HEK293 (cell line): ENCODE measurements around the gene PRELID3B.

ENCODE experiments used
- CTCF ChIA-PET: fragments of 350-600 bp; formaldehyde crosslinking; extraction: SDS; loops from one replicate; lab custom pipeline; 2021; ENCODE audit warnings: antibody characterized with exemption; lab: Yijun Ruan, JAX
- POLR2A ChIA-PET: fragments of 300-600 bp; formaldehyde crosslinking; extraction: SDS; loops from one replicate; lab custom pipeline; 2020; ENCODE audit warnings: antibody characterized with exemption, inconsistent platforms; lab: Yijun Ruan, JAX
- H3K27ac ChIP-seq: fragments of 200-500 bp; sonication (Bioruptor generic); 2 replicates; pipeline ENCODE4 v1.5.1; 2014; ENCODE audit warnings: low read depth, low read length, control low read depth, inconsistent platforms; ENCODE audit errors: extremely low read depth
- H3K36me3 ChIP-seq, 2 experiments: fragments of 200-500 bp in 1 of 2; sonication (Bioruptor generic) in 1 of 2; 1 replicate in 1 of 2; 2 replicates in 1 of 2; pipeline ENCODE4 v1.5.1; 2014 to 2017; ENCODE audit warnings: inconsistent platforms in 2 of 2, low read length in 2 of 2; ENCODE audit not compliant: control insufficient read depth in 2 of 2, insufficient read depth in 1 of 2
- H3K4me1 ChIP-seq: fragments of 200-500 bp; sonication (Bioruptor generic); 2 replicates; pipeline ENCODE4 v1.5.1; 2014; ENCODE audit warnings: mild to moderate bottlenecking, low read length, inconsistent platforms; ENCODE audit not compliant: control insufficient read depth, insufficient read depth
- H3K4me3 ChIP-seq: 2 replicates; pipeline ENCODE4 v1.5.1; 2011; ENCODE audit warnings: low read depth, mild to moderate bottlenecking, control low read depth, low read length, moderate library complexity
- H3K9me3 ChIP-seq: fragments of 200-500 bp; sonication (Bioruptor generic); 2 replicates; pipeline ENCODE4 v1.5.1; 2014; ENCODE audit warnings: low read depth, low read length, inconsistent platforms; ENCODE audit not compliant: control insufficient read depth, insufficient read depth
- FEZF1 ChIP-seq: fragments of 450-650 bp; formaldehyde crosslinking; IDR thresholded peaks from 2 replicates; pipeline ENCODE4 v1.5.1; 2016; ENCODE audit warnings: missing biosample characterization, missing genetic modification characterization
- HOXC10 ChIP-seq: sonication (generic); formaldehyde crosslinking; IDR thresholded peaks from 2 replicates; pipeline ENCODE4 v1.8.1; 2023; ENCODE audit warnings: mild to moderate bottlenecking, missing genetic modification reagents
- MZF1 ChIP-seq: fragments of 450-650 bp; formaldehyde crosslinking; IDR thresholded peaks from 2 replicates; pipeline ENCODE4 v1.5.1; 2017; ENCODE audit warnings: missing biosample characterization, missing genetic modification characterization, borderline replicate concordance
- OVOL3 ChIP-seq: fragments of 450-650 bp; formaldehyde crosslinking; IDR thresholded peaks from 2 replicates; pipeline ENCODE4 v1.5.1; 2016; ENCODE audit warnings: missing biosample characterization, missing genetic modification characterization
- ZBTB48 ChIP-seq: fragments of 450-650 bp; formaldehyde crosslinking; IDR thresholded peaks from 2 replicates; pipeline ENCODE4 v1.5.1; 2016; ENCODE audit warnings: missing biosample characterization, missing genetic modification characterization
- ZFP37 ChIP-seq: fragments of 450-650 bp; formaldehyde crosslinking; IDR thresholded peaks from 2 replicates; pipeline ENCODE4 v1.5.1; 2016; ENCODE audit warnings: missing biosample characterization, missing genetic modification characterization
- ZNF146 ChIP-seq: fragments of 450-650 bp; formaldehyde crosslinking; IDR thresholded peaks from 2 replicates; pipeline ENCODE4 v1.5.1; 2016; ENCODE audit warnings: missing biosample characterization, missing genetic modification characterization
- ZNF155 ChIP-seq: fragments of 450-650 bp; formaldehyde crosslinking; IDR thresholded peaks from 2 replicates; pipeline ENCODE4 v1.5.1; 2016; ENCODE audit warnings: missing biosample characterization, missing genetic modification characterization
- ZNF169 ChIP-seq: fragments of 450-650 bp; formaldehyde crosslinking; IDR thresholded peaks from 2 replicates; pipeline ENCODE4 v1.5.1; 2016; ENCODE audit warnings: missing biosample characterization, missing genetic modification characterization
- ZNF23 ChIP-seq: fragments of 450-650 bp; formaldehyde crosslinking; IDR thresholded peaks from 2 replicates; pipeline ENCODE4 v1.5.1; 2016; ENCODE audit warnings: missing biosample characterization, missing genetic modification characterization, borderline replicate concordance
- ZNF324 ChIP-seq: fragments of 450-650 bp; formaldehyde crosslinking; IDR thresholded peaks from 2 replicates; pipeline ENCODE4 v1.5.1; 2016; ENCODE audit warnings: missing biosample characterization, missing genetic modification characterization
- ZNF341 ChIP-seq: fragments of 450-650 bp; formaldehyde crosslinking; IDR thresholded peaks from 2 replicates; pipeline ENCODE4; 2016; ENCODE audit warnings: low read depth, missing biosample characterization, missing genetic modification characterization
- ZNF350 ChIP-seq: fragments of 450-650 bp; formaldehyde crosslinking; IDR thresholded peaks from 2 replicates; pipeline ENCODE4 v1.5.0; 2017; ENCODE audit warnings: missing biosample characterization, mild to moderate bottlenecking, missing genetic modification characterization
- ZNF354C ChIP-seq: fragments of 450-650 bp; formaldehyde crosslinking; IDR thresholded peaks from 2 replicates; pipeline ENCODE4 v1.5.1; 2016; ENCODE audit warnings: missing biosample characterization, missing genetic modification characterization, low read depth, borderline replicate concordance
- ZNF521 ChIP-seq: fragments of 450-650 bp; formaldehyde crosslinking; IDR thresholded peaks from 2 replicates; pipeline ENCODE4 v1.5.1; 2017; ENCODE audit warnings: missing biosample characterization, mild to moderate bottlenecking, missing genetic modification characterization
- ZNF530 ChIP-seq: fragments of 450-650 bp; formaldehyde crosslinking; IDR thresholded peaks from 2 replicates; pipeline ENCODE4 v1.5.1; 2016; ENCODE audit warnings: low read depth, missing biosample characterization, missing genetic modification characterization
- ZNF561 ChIP-seq: fragments of 450-650 bp; IDR thresholded peaks from 2 replicates; pipeline ENCODE4 v1.5.1; 2018; ENCODE audit warnings: missing biosample characterization, missing genetic modification characterization, borderline replicate concordance
- ZNF623 ChIP-seq: fragments of 450-650 bp; formaldehyde crosslinking; IDR thresholded peaks from 2 replicates; pipeline ENCODE4 v1.5.1; 2016; ENCODE audit warnings: missing biosample characterization, missing genetic modification characterization
- ZNF777 ChIP-seq: fragments of 450-650 bp; formaldehyde crosslinking; IDR thresholded peaks from 2 replicates; pipeline ENCODE4 v1.5.1; 2017; ENCODE audit warnings: missing biosample characterization, missing genetic modification characterization, borderline replicate concordance
- ZNF791 ChIP-seq: fragments of 450-650 bp; formaldehyde crosslinking; IDR thresholded peaks from 2 replicates; pipeline ENCODE4 v1.5.1; 2016; ENCODE audit warnings: missing biosample characterization, missing genetic modification characterization
- ZXDB ChIP-seq: fragments of 450-650 bp; formaldehyde crosslinking; IDR thresholded peaks from 2 replicates; pipeline ENCODE4 v1.5.1; 2016; ENCODE audit warnings: missing biosample characterization, missing genetic modification characterization
- TF ChIP-seq, protein P1 (sequence below): fragments of 450-650 bp; formaldehyde crosslinking; IDR thresholded peaks from 2 replicates; pipeline ENCODE4 v1.5.1; 2016; ENCODE audit warnings: missing biosample characterization, missing genetic modification characterization
- TF ChIP-seq, protein P2 (sequence below): fragments of 450-650 bp; formaldehyde crosslinking; IDR thresholded peaks from 2 replicates; pipeline ENCODE4 v1.5.1; 2016; ENCODE audit warnings: missing biosample characterization, missing genetic modification characterization
- TF ChIP-seq, protein P3 (sequence below): fragments of 450-650 bp; IDR thresholded peaks from 2 replicates; pipeline ENCODE4 v1.5.1; 2018; ENCODE audit warnings: missing biosample characterization, mild to moderate bottlenecking, missing genetic modification characterization
- TF ChIP-seq, protein P4 (sequence below): fragments of 450-650 bp; formaldehyde crosslinking; IDR thresholded peaks from 2 replicates; pipeline ENCODE4 v1.5.1; 2016; ENCODE audit warnings: missing biosample characterization, missing genetic modification characterization
- TF ChIP-seq, protein P5 (sequence below): fragments of 450-650 bp; formaldehyde crosslinking; IDR thresholded peaks from 2 replicates; pipeline ENCODE4 v1.5.1; 2016; ENCODE audit warnings: missing biosample characterization, missing genetic modification characterization, low read depth
- TF ChIP-seq, protein P6 (sequence below): fragments of 450-650 bp; formaldehyde crosslinking; IDR thresholded peaks from 2 replicates; pipeline ENCODE4 v1.5.1; 2016; ENCODE audit warnings: missing biosample characterization, missing genetic modification characterization

The PRELID3B gene

DNA sequence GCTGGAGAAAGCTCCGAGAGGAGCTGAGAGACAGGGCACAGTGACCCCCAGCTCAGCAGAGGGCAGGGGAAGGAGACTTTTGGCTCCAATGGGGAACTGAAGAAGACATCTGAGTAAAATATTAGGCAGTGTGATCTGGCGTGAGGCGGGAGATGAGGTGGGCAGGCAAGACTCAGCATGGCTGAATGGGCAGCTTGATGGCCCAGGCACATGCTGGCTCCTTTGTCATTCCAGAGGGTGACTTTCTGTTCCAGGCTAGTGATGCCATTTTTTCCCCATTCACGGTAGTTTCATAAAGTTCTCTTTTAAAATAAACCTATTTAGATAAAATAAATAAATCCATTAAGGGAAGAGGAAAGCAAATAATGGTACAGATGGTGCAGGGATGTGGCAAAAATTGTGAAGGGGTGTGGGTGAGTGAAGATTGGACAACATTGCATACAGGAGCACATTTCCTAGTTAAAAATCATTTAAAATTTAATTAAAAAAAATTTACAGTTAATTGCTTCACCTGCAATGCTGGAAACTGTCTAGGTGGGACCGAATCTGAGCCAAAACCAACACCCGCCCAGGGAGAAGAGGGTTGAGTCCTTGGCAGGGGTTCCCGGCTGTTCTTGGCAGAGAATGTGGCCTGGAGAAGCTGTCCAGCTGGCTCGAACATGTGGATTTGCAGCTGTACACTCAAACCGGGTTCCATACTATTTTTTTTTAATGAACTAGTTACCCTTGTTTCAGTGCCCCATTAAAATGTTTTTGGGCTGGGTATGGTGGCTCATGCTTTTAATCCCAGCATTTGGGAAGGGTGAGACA, 41.7 kb upstream of the PRELID3B start:
- CTCF ChIA-PET = interaction anchor here (0.6 to 1.6 kb wide), 4 partner anchors 123 to 371 kb away, joined by 3 to 8 read pairs (median 4); no protein-coding TSS in a partner anchor
- no peak overlapping the region for H3K27ac ChIP-seq
- POLR2A ChIA-PET = interaction anchor here (2.4 kb wide), 1 partner anchor 20 kb away, joined by 7 read pairs; no protein-coding TSS in a partner anchor
- no peaks in the 10 kb centered on the region for H3K9me3 ChIP-seq
- H3K4me1 ChIP-seq = no peaks in the 10 kb centered on the region
- TF ChIP-seq, protein P1, sequence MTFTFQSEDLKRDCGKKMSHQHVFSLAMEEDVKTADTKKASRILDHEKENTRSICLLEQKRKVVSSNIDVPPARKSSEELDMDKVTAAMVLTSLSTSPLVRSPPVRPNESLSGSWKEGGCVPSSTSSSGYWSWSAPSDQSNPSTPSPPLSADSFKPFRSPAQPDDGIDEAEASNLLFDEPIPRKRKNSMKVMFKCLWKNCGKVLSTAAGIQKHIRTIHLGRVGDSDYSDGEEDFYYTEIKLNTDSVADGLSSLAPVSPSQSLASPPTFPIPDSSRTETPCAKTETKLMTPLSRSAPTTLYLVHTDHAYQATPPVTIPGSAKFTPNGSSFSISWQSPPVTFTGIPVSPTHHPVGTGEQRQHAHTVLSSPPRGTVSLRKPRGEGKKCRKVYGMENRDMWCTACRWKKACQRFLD (tag by site-specific recombination) = no peak
- TF ChIP-seq MZF1 = no peak
- no peak for TF ChIP-seq HOXC10
- TF ChIP-seq ZNF521 = no peak
- no peak for TF ChIP-seq ZNF350 (tag by site-specific recombination)
- no peak for TF ChIP-seq ZNF23
- TF ChIP-seq ZFP37 = no peak
- no peak for TF ChIP-seq ZNF146
- TF ChIP-seq, protein P2, sequence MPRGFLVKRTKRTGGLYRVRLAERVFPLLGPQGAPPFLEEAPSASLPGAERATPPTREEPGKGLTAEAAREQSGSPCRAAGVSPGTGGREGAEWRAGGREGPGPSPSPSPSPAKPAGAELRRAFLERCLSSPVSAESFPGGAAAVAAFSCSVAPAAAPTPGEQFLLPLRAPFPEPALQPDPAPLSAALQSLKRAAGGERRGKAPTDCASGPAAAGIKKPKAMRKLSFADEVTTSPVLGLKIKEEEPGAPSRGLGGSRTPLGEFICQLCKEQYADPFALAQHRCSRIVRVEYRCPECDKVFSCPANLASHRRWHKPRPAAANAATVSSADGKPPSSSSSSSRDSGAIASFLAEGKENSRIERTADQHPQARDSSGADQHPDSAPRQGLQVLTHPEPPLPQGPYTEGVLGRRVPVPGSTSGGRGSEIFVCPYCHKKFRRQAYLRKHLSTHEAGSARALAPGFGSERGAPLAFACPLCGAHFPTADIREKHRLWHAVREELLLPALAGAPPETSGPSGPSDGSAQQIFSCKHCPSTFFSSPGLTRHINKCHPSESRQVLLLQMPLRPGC (tag by site-specific recombination) = no peak
- no peak for TF ChIP-seq ZNF791 (tag by site-specific recombination)
- TF ChIP-seq, protein P3, sequence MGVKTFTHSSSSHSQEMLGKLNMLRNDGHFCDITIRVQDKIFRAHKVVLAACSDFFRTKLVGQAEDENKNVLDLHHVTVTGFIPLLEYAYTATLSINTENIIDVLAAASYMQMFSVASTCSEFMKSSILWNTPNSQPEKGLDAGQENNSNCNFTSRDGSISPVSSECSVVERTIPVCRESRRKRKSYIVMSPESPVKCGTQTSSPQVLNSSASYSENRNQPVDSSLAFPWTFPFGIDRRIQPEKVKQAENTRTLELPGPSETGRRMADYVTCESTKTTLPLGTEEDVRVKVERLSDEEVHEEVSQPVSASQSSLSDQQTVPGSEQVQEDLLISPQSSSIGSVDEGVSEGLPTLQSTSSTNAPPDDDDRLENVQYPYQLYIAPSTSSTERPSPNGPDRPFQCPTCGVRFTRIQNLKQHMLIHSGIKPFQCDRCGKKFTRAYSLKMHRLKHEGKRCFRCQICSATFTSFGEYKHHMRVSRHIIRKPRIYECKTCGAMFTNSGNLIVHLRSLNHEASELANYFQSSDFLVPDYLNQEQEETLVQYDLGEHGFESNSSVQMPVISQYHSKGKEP (tag by site-specific recombination) = no peak
- no peak for TF ChIP-seq ZNF623 (tag by site-specific recombination)
- no peak for TF ChIP-seq ZNF341 (tag by site-specific recombination)
- no peak for TF ChIP-seq FEZF1 (tag by site-specific recombination)
- TF ChIP-seq OVOL3 (tag by site-specific recombination) = no peak
- H3K36me3 ChIP-seq = no peaks in the 10 kb centered on the region
- H3K4me3 ChIP-seq = no peak overlapping the region

DNA sequence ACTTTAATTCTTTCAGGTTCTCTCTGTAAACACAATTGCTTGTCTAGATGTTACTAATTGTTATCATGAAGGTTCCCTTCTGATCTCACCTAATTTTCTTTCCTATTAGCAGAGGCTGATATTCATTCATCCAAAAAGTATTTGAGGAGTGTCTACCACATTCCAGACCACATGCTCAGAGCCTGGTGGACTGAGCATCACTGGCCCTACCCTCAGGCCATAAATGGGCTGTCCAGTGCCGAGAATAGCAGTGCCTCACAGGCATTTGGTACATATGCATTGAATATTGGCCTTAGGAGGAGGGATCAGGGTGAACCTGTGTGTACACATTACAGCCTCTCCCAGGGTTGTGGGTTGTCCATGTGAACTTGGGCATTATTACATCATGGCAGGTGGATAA, 40.4 kb upstream of the PRELID3B start:
- Histone ChIP-seq H3K4me1 (no peaks in the 10 kb centered on the region), H3K36me3 (no peaks in the 10 kb centered on the region), H3K4me3 (no peak overlapping the region), H3K27ac (no peak overlapping the region), H3K9me3 (no peaks in the 10 kb centered on the region)
- CTCF ChIA-PET = interaction anchor here (0.7 to 1.2 kb wide), 8 partner anchors 10 to 372 kb away, joined by 3 to 7 read pairs (median 4); no protein-coding TSS in a partner anchor
- POLR2A ChIA-PET = interaction anchor here (2.4 kb wide), 1 partner anchor 19 kb away, joined by 7 read pairs; no protein-coding TSS in a partner anchor
- TF ChIP-seq, protein P4, sequence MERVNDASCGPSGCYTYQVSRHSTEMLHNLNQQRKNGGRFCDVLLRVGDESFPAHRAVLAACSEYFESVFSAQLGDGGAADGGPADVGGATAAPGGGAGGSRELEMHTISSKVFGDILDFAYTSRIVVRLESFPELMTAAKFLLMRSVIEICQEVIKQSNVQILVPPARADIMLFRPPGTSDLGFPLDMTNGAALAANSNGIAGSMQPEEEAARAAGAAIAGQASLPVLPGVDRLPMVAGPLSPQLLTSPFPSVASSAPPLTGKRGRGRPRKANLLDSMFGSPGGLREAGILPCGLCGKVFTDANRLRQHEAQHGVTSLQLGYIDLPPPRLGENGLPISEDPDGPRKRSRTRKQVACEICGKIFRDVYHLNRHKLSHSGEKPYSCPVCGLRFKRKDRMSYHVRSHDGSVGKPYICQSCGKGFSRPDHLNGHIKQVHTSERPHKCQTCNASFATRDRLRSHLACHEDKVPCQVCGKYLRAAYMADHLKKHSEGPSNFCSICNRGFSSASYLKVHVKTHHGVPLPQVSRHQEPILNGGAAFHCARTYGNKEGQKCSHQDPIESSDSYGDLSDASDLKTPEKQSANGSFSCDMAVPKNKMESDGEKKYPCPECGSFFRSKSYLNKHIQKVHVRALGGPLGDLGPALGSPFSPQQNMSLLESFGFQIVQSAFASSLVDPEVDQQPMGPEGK = no peak
- no peak for TF ChIP-seq ZNF561 (tag by site-specific recombination)
- no peak for TF ChIP-seq ZNF324
- no peak for TF ChIP-seq ZNF623 (tag by site-specific recombination)
- TF ChIP-seq, protein P5, sequence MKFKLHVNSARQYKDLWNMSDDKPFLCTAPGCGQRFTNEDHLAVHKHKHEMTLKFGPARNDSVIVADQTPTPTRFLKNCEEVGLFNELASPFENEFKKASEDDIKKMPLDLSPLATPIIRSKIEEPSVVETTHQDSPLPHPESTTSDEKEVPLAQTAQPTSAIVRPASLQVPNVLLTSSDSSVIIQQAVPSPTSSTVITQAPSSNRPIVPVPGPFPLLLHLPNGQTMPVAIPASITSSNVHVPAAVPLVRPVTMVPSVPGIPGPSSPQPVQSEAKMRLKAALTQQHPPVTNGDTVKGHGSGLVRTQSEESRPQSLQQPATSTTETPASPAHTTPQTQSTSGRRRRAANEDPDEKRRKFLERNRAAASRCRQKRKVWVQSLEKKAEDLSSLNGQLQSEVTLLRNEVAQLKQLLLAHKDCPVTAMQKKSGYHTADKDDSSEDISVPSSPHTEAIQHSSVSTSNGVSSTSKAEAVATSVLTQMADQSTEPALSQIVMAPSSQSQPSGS (tag by site-specific recombination) = no peak
- no peak for TF ChIP-seq ZNF530 (tag by site-specific recombination)
- TF ChIP-seq, protein P6, sequence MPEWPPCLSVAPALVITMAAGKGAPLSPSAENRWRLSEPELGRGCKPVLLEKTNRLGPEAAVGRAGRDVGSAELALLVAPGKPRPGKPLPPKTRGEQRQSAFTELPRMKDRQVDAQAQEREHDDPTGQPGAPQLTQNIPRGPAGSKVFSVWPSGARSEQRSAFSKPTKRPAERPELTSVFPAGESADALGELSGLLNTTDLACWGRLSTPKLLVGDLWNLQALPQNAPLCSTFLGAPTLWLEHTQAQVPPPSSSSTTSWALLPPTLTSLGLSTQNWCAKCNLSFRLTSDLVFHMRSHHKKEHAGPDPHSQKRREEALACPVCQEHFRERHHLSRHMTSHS (tag by site-specific recombination) = no peak
- no peak for TF ChIP-seq ZNF155 (tag by site-specific recombination)
- TF ChIP-seq ZNF169 (tag by site-specific recombination) = no peak
- TF ChIP-seq ZXDB = no peak
- TF ChIP-seq ZNF354C (tag by site-specific recombination) = no peak
- TF ChIP-seq ZNF777 (tag by site-specific recombination) = no peak
- no peak for TF ChIP-seq ZBTB48 (tag by site-specific recombination)
